GM19438 (cell line): ENCODE measurements around the gene AUTS2.

Experiments
- ATAC-seq: cut with Tn5 transposase; IDR thresholded peaks from one replicate; pipeline ENCODE4 v1.9.1; 2021; ENCODE audit warnings: low read depth; ENCODE audit not compliant: unreplicated experiment

The AUTS2 gene

GRCh38 chr7:70529914-70530585 is 931.8 kb downstream of the AUTS2 start:
- no peak for ATAC-seq

GRCh38 chr7:70533614-70534013 is 935.3 kb downstream of the AUTS2 start:
- no peak for ATAC-seq

- ATAC-seq = no peak
These were observed 940.9 kb downstream of the AUTS2 start for GRCh38 chr7:70539205-70539604.

DNA sequence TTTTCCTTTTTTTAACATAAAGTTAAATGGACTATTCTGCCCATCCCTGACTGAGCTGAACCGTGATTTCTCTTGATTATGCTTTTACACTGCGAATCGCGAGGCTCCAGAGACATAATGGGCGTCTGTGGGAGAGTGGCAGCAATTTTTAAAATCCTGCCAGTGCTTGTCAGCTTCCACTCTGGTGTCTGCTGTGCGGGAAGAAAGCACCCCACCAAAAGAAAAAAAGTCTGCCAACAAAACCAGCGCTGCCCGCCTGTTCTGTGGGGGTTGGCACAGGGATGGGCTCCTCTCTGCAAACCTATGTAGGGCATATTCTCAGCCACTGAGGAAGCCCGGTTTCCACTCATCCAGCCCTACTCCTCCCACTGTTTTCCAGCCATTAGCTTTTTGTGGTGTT is 941.3 kb downstream of the AUTS2 start:
- no peak for ATAC-seq

GRCh38 chr7:70540641-70541040 is 942.4 kb downstream of the AUTS2 start:
- no peak for ATAC-seq

- no peak for ATAC-seq
These were observed 944.6 kb downstream of the AUTS2 start for GRCh38 chr7:70542750-70543376.

DNA sequence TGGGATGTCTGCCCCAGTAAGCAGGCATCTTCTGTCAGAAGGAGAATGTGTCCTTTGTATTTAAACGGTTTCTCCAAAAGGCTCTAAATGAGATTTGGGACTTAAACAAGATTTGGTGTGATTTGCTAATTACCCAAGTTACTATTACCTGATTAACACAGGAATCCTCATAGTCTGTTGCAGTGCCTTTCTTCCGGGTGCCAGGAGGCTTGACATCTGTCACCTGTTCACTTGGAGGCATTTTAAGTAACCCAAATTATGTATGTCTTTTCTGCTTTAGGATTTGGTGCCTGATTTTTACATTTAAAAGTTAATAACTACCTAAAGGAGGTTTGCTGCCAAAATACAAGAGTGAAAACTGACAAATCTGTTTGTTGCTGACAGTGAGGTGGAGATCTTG is 945.7 kb downstream of the AUTS2 start:
- no peak for ATAC-seq

DNA sequence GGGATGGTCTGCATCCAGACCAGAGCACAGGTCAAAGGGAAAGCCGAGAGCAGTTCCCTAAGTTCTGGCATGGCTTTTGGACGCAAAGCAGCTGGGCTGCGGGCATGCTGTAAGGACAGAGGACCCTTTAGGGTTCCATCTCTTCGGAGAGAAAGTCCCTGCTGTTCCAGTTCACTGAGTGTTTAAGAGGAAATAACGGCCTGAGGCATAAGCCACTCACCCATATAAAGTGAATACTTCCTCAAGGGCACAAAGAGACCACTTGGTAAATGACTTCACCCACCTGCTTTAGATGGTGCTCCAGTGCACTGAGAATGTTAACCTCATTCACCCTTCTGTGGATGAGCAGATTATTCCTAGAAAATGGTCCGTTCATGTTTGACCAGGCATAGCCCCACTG is 946.9 kb downstream of the AUTS2 start:
- no peak for ATAC-seq

GRCh38 chr7:70552141-70552540 is 953.9 kb downstream of the AUTS2 start:
- ATAC-seq = no peak

DNA sequence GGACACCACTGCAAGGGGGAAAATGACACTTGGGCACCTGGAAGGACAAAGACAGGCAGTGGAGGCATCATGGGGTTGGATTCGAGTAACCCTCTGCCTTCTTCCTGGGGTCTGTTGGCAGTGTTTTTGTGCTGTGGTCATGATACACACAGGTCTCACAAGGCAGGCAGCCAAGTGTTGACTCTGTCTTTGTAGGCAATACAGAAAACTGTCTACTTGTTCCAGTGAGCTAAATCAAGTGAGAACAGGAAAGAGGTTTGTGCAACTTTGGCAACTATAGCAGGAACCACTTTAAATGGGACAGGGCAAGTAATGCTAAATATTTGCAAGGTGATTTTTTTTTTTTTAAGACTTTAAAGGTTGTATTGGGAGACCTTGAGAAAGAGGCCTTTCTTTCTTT is 955.1 kb downstream of the AUTS2 start:
- no peak for ATAC-seq

- ATAC-seq = no peak
These were observed 956.4 kb downstream of the AUTS2 start for GRCh38 chr7:70554646-70555045.

DNA sequence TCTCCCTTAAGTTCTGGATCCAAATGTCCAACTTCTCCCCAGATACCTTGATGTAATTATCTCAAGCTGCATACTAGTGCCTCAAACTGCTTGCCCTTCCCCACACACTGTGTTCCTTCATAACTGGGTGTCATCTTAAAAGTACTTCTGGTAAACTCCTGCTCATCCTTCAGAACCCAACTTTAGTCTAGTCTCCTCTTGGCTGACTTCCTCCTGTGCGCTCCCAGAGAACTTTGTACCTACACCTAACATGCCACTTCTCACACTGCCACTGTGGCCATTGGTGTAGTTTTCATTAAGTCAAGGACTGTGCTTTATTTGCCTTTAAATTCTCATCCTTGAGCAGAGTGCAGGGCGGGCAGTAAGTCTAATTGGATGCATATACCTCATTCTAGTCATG is 958.5 kb downstream of the AUTS2 start:
- no peak for ATAC-seq

DNA sequence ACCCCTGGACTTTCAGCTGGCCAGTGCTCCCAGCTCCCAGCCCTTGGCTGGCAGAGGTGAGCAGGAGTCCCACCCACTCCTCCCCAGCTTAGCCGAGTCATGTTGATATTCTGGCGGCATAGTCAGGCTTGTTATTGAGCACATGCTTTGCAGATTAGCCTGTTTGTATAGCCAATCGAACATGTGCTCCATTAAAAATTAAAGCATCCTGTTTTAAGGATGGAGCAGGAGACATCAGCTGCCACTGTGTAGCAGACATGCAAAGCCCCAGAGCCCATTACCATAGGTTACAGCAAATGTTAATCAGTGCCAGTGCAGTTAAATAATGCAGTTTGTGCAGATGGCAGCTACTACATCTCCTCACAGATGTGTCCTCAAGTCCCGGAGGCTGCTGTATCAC is 959.1 kb downstream of the AUTS2 start:
- no peak for ATAC-seq

- no peak for ATAC-seq
These were observed 961.5 kb downstream of the AUTS2 start for GRCh38 chr7:70559815-70560214.

- no peak for ATAC-seq
These were observed 965.7 kb downstream of the AUTS2 start for GRCh38 chr7:70563960-70564359.

GRCh38 chr7:70565721-70566370 is 967.6 kb downstream of the AUTS2 start:
- no peak for ATAC-seq

DNA sequence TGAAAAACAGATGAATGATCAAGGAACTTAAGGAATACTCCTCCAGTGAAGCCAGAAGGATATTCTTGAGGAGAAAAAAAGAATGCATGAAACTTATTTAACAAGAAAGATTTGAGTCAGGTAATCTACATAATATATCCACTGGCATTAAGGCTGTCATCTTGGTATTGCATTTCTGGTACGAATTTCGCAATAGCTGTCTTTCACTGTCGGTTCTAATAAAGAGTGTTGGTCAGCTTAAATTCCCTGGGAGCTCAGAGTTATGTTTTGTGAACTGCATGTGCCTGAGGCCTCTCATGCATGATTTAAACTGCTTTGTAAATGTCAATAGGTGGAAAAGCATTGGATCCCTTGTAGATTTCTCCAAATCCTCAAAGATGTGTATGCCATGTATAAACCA is 968.4 kb downstream of the AUTS2 start:
- ATAC-seq = no peak

- no peak for ATAC-seq
These were observed 970.5 kb downstream of the AUTS2 start for GRCh38 chr7:70568674-70569334.

GRCh38 chr7:70569335-70569819 is 971.1 kb downstream of the AUTS2 start:
- ATAC-seq = no peak

DNA sequence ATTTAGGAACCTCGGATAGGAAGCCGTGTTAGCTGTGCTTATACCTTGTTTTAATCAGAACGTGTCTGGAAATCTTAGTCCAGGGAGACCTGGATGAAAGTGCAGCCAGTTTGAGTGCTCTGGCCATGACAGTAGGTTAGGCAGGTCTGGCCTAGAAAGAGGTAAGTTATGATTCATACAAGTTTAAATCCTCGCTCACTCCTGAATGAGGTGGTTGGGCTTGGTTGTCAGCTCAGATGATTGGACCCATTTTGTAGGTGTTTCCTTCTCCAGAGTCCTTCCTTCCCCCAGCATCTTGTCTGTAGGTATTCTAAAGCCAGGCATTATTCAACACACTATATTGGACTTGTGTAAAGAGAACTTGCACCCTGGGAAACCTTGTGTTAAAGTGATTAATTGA is 971.8 kb downstream of the AUTS2 start:
- no peak for ATAC-seq

GRCh38 chr7:70570961-70571360 is 972.7 kb downstream of the AUTS2 start:
- ATAC-seq = no peak
